Measurements from ENCODE around the gene ELP1. TPM values are rescaled to one million over a fixed set of nuclear protein-coding genes. Genes with fewer than 3 reads are reported as not detected.

The ELP1 gene
- total RNA-seq, 1 experiment from 2014 or later: 53.6 TPM

DNA sequence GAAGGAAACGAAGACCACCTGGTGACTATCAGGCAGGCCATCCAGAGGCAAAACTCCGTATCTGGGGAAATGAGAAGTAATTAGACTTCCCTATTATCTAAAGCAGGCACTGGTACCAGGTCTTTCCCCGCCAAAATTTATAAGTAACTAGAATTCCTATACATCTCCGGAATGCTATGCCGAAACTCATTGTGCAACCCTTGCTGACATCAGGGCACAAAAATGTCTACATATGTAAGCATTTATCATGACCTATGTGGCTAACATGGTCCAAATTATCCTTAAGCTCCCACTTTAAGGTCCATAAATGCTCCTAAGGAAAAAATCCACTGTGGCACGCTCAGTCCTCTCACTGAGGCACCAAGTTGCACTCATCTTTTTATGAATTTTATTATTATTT, 95.9 kb downstream of the ELP1 start:
- peak overlapping the region; percentile 78 for H3K4me2 ChIP-seq (ENCODE audit: low read length)

DNA sequence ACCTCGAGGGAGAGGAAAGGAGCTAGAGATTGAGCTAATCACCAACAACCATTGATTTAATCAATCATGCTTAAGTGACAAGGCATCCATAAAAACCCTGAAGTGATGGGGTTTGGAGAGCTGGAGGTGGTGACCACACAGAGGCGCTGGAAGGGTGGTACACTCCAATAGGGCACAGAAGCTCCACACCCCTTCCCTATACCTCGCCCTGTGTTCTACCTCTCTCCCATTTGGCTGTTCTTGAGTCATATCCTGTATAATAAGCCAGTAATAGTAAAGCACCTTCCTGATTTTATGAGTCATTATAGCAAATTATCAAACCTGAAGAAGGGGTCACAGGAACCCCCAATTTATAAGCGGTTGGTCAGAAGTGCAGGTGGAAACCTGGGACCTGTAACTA, 96.4 kb downstream of the ELP1 start:
- no peaks in the 10 kb centered on the region for H3K9me2 ChIP-seq (replicated peaks; ENCODE audit: low read length)
- no peaks in the 10 kb centered on the region for H3K79me2 ChIP-seq (ENCODE audit: low read length)
- no peaks in the 10 kb centered on the region for H3F3A ChIP-seq (ENCODE audit: low read length, unreplicated experiment)
- ATAC-seq: peak; percentile 83
- intact Hi-C loops (cut with micrococcal nuclease): no loop called here
- TF ChIP-seq, protein P1, sequence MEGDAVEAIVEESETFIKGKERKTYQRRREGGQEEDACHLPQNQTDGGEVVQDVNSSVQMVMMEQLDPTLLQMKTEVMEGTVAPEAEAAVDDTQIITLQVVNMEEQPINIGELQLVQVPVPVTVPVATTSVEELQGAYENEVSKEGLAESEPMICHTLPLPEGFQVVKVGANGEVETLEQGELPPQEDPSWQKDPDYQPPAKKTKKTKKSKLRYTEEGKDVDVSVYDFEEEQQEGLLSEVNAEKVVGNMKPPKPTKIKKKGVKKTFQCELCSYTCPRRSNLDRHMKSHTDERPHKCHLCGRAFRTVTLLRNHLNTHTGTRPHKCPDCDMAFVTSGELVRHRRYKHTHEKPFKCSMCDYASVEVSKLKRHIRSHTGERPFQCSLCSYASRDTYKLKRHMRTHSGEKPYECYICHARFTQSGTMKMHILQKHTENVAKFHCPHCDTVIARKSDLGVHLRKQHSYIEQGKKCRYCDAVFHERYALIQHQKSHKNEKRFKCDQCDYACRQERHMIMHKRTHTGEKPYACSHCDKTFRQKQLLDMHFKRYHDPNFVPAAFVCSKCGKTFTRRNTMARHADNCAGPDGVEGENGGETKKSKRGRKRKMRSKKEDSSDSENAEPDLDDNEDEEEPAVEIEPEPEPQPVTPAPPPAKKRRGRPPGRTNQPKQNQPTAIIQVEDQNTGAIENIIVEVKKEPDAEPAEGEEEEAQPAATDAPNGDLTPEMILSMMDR (conservative IDR thresholded peaks at IDR 0.05; ENCODE audit: low read depth, low read length): no peak
- TF ChIP-seq EZH2 (IDR thresholded peaks at IDR 0.05; ENCODE audit: low read length, unreplicated experiment) (no peak), EZH2phosphoT487 (IDR thresholded peaks at IDR 0.05; ENCODE audit: borderline replicate concordance, low read length) (no peak)
- H3K9me3 ChIP-seq (ENCODE audit: low read length): no peaks in the 10 kb centered on the region
- peak overlapping the region; percentile 91 for H3K27ac ChIP-seq (ENCODE audit: low read length)
- peak overlapping the region; percentile 74 for H3K9ac ChIP-seq (ENCODE audit: low read length)
- ChIA-PET POLR2A (ENCODE audit: unreplicated experiment) (no interaction called here), CTCF (interaction anchor here (0.6 kb wide), 1 partner anchor 428 kb away, joined by 3 read pairs; no protein-coding TSS in a partner anchor)
- peak; percentile 79 for DNase-seq
- H3K4me3 ChIP-seq (ENCODE audit: low read length): peak overlapping the region; percentile 40; the same call in 1 of the 2 replicates
- H3K36me3 ChIP-seq (ENCODE audit: low read depth, low read length): no peaks in the 10 kb centered on the region
- H3K4me1 ChIP-seq (ENCODE audit: insufficient read depth, low read length): peaks cover 49% of the 10 kb centered on the region
- H4K20me1 ChIP-seq (ENCODE audit: low read length): no peaks in the 10 kb centered on the region
- no TSS peak for BruUV-seq (replicated peaks)
- peak overlapping the region; percentile 78 for H3K4me2 ChIP-seq (ENCODE audit: low read length)
- peak overlapping the region; percentile 52; the same call in 1 of the 2 replicates for H2AFZ ChIP-seq (ENCODE audit: low read length)
- no peaks in the 10 kb centered on the region for H3K27me3 ChIP-seq (ENCODE audit: low read length)

More for the DNA sequence above, 95.9 kb downstream of the ELP1 start:
- Histone ChIP-seq H3K27me3 (ENCODE audit: low read length) (no peaks in the 10 kb centered on the region), H3K4me1 (ENCODE audit: insufficient read depth, low read length) (peaks cover 49% of the 10 kb centered on the region), H3K9ac (ENCODE audit: low read length) (peak overlapping the region; percentile 74), H3K9me2 (replicated peaks; ENCODE audit: low read length) (no peaks in the 10 kb centered on the region), H3K36me3 (ENCODE audit: low read depth, low read length) (no peaks in the 10 kb centered on the region), H3F3A (ENCODE audit: low read length, unreplicated experiment) (no peaks in the 10 kb centered on the region), H3K9me3 (ENCODE audit: low read length) (no peaks in the 10 kb centered on the region), H3K79me2 (ENCODE audit: low read length) (no peaks in the 10 kb centered on the region), H3K4me3 (ENCODE audit: low read length) (peak overlapping the region; percentile 40; the same call in 1 of the 2 replicates), H4K20me1 (ENCODE audit: low read length) (no peaks in the 10 kb centered on the region), H3K27ac (ENCODE audit: low read length) (peak overlapping the region; percentile 91), H2AFZ (ENCODE audit: low read length) (peak overlapping the region; percentile 52; the same call in 1 of the 2 replicates)
- TF ChIP-seq, protein P1 (conservative IDR thresholded peaks at IDR 0.05; ENCODE audit: low read depth, low read length): no peak
- TF ChIP-seq EZH2phosphoT487 (IDR thresholded peaks at IDR 0.05; ENCODE audit: borderline replicate concordance, low read length): no peak
- TF ChIP-seq EZH2 (IDR thresholded peaks at IDR 0.05; ENCODE audit: low read length, unreplicated experiment): no peak
- peak; percentile 93 for DNase-seq
- CTCF ChIA-PET: interaction anchor here (0.6 kb wide), 1 partner anchor 429 kb away, joined by 3 read pairs; no protein-coding TSS in a partner anchor
- no TSS peak for BruUV-seq (replicated peaks)
- intact Hi-C loops (cut with micrococcal nuclease): no loop called here
- peak; percentile 16 for ATAC-seq
- POLR2A ChIA-PET (ENCODE audit: unreplicated experiment): no interaction called here

DNA sequence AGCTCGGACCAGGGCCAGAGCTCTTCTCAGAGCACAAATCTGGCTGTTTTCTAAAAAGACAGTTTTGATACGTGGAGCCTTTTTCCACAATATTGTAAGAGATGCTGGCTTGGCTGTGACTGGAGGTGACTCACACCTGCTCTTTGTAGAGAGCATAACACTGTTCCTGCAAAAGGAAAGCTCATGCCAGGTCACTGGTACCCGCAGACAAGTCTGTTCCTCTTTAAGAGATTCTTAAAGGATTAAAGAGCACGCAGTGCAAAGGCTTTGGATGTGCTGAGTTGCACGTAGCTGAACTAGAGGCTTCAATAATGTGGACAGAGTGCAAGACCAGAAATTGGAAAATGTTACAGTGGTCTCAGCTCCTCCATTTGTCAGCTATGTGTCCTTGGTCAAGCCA, 97.1 kb downstream of the ELP1 start:
- no peaks in the 10 kb centered on the region for H3F3A ChIP-seq (ENCODE audit: low read length, unreplicated experiment)
- H3K79me2 ChIP-seq (ENCODE audit: low read length): no peaks in the 10 kb centered on the region
- H3K4me1 ChIP-seq (ENCODE audit: insufficient read depth, low read length): peaks cover 52% of the 10 kb centered on the region
- POLR2A ChIA-PET (ENCODE audit: unreplicated experiment): no interaction called here
- no peaks in the 10 kb centered on the region for H3K9me2 ChIP-seq (replicated peaks; ENCODE audit: low read length)
- ATAC-seq (peak; percentile 78), DNase-seq (peak; percentile 90)
- no peaks in the 10 kb centered on the region for H3K27me3 ChIP-seq (ENCODE audit: low read length)
- H2AFZ ChIP-seq (ENCODE audit: low read length): no peak overlapping the region
- no peak overlapping the region for H3K4me3 ChIP-seq (ENCODE audit: low read length)
- H3K9ac ChIP-seq (ENCODE audit: low read length): peak overlapping the region; percentile 51; the same call in 1 of the 2 replicates
- peak overlapping the region; percentile 78 for H3K4me2 ChIP-seq (ENCODE audit: low read length)
- peak overlapping the region; percentile 91 for H3K27ac ChIP-seq (ENCODE audit: low read length)
- no TSS peak for BruUV-seq (replicated peaks)
- H3K36me3 ChIP-seq (ENCODE audit: low read depth, low read length): no peaks in the 10 kb centered on the region
- intact Hi-C loops (cut with micrococcal nuclease): no loop called here
- CTCF ChIA-PET: no interaction called here
- TF ChIP-seq EZH2 (IDR thresholded peaks at IDR 0.05; ENCODE audit: low read length, unreplicated experiment) (no peak), EZH2phosphoT487 (IDR thresholded peaks at IDR 0.05; ENCODE audit: borderline replicate concordance, low read length) (no peak)
- TF ChIP-seq, protein P1 (conservative IDR thresholded peaks at IDR 0.05; ENCODE audit: low read depth, low read length): no peak
- no peaks in the 10 kb centered on the region for H3K9me3 ChIP-seq (ENCODE audit: low read length)
- no peaks in the 10 kb centered on the region for H4K20me1 ChIP-seq (ENCODE audit: low read length)

All from PC-3 (cell line).